Measurements from ENCODE around the gene EYA2.

Gene EYA2

DNA sequence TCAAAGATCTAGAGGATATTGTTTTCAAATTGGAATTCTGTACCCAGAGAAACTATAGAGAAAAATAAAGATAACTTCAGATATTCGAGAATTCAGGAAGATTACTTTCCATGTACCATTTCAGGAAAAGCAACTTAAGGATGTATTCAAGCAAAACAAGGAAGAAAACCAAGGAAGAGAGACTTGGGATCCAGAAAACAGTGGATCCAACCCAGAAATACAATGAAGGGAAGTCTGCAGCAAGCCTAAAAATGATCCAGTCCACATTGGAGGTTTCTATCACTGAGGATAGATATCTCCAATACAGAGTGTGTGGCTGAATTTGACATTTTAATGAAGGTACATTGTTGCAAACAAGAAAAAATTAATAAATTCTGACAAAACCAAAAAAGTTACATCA lies 201.0 kb downstream of the EYA2 start:
- H3K4me3 ChIP-seq (ENCODE audit: low read depth, low read length): no peak overlapping the region
- TF ChIP-seq, protein P1, sequence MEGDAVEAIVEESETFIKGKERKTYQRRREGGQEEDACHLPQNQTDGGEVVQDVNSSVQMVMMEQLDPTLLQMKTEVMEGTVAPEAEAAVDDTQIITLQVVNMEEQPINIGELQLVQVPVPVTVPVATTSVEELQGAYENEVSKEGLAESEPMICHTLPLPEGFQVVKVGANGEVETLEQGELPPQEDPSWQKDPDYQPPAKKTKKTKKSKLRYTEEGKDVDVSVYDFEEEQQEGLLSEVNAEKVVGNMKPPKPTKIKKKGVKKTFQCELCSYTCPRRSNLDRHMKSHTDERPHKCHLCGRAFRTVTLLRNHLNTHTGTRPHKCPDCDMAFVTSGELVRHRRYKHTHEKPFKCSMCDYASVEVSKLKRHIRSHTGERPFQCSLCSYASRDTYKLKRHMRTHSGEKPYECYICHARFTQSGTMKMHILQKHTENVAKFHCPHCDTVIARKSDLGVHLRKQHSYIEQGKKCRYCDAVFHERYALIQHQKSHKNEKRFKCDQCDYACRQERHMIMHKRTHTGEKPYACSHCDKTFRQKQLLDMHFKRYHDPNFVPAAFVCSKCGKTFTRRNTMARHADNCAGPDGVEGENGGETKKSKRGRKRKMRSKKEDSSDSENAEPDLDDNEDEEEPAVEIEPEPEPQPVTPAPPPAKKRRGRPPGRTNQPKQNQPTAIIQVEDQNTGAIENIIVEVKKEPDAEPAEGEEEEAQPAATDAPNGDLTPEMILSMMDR (conservative IDR thresholded peaks at IDR 0.05; ENCODE audit: low read depth, low read length): no peak
- DNase-seq (ENCODE audit: low read depth): no peak

DNA sequence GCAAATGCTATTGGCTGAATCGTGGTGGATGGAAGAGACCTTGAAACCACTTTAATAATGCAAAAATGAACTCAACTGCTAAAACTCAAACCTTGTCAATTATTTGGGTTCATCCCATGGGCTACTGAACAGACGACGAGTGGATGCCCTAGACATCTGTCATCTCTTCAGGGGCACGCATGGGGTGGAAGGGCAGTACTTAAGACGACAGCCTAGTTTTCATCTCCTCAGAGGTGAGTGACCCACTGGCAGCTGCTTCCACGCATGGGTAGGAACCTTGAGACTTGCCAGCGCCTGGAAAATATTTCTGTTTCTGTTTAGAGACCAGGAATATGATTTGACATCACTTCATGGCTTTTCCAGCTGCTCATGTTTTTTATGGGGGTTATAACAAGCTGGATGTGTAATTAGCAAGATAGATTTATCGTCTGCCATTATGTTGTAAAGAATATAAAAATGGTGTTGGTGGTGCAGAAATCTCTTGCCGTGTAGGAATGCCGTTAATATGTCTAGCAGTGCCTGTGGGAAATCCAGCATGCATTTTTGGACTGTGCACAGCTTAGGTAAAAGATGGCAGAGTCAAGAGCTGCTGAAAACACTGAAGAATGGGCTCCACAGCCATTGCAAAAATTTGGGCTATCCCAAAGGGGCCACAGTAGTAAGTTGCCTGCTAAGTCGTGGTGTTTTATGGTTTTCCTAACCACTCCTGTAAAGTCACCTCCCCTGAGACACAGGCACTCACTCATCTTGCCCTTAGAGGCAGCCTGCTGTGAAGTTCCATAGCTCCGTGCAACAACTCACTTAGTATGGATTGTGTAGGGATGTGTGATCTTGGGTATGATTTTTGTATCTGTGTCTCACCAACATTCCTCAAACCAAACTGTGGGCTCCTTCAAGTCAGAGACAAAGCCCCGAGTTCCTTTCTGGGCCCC lies 203.3 kb downstream of the EYA2 start:
- no peak for DNase-seq (ENCODE audit: low read depth)
- no peak overlapping the region for H3K4me3 ChIP-seq (ENCODE audit: low read depth, low read length)
- TF ChIP-seq, protein P1 (conservative IDR thresholded peaks at IDR 0.05; ENCODE audit: low read depth, low read length): no peak

DNA sequence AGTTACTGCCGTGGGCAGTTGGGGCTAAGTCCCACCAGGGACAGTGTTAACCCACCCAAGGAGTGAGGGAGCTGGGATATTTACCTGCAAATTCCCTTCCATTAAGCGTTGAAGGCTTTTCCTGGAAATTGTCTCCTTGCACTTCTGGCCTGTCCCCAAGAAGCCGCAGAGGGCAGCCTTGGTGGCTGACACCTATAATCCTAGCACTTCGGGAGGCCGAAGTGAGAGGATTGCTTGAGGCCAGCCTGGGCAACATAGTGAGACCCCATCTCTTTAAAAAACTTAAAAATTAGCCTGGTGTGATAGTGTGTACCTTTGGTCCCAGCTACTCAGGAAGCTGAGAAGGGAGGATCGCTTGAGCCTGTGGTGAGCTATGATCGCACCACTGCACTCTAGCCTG lies 204.4 kb downstream of the EYA2 start:
- H3K4me3 ChIP-seq (ENCODE audit: low read depth, low read length): no peak overlapping the region
- TF ChIP-seq, protein P1 (conservative IDR thresholded peaks at IDR 0.05; ENCODE audit: low read depth, low read length): no peak
- no peak for DNase-seq (ENCODE audit: low read depth)

DNA sequence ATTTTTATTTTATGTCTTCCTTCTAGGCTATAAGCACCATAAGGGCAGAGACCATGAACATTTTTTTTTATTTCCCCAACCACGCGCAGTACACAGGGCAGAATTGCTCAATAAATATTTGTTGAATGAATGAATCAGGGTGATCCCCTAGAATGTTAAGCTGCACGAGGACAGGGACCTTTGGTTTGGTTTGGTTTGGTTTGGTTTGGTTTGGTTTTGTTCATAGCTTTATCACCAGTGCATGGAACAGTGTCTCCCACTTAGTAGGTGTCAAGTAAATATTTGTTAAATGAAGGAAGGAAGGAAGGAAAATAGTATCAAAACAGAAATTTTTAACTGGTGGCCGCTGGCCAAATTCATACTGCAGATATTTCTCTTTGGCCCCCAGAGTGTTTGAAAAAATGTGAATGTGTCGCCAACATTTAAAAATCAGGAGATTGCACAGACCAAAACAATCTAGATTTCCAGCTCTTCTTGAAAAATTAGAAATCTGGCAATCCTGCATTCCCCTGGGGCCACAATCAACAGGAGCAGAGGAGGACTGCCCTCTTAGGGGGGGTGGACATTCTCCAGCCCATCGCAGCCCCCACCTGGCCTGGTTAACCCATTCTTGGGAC lies 205.3 kb downstream of the EYA2 start:
- DNase-seq (ENCODE audit: low read depth): peak; percentile 73
- TF ChIP-seq, protein P1 (conservative IDR thresholded peaks at IDR 0.05; ENCODE audit: low read depth, low read length): no peak
- H3K4me3 ChIP-seq (ENCODE audit: low read depth, low read length): no peak overlapping the region

DNA sequence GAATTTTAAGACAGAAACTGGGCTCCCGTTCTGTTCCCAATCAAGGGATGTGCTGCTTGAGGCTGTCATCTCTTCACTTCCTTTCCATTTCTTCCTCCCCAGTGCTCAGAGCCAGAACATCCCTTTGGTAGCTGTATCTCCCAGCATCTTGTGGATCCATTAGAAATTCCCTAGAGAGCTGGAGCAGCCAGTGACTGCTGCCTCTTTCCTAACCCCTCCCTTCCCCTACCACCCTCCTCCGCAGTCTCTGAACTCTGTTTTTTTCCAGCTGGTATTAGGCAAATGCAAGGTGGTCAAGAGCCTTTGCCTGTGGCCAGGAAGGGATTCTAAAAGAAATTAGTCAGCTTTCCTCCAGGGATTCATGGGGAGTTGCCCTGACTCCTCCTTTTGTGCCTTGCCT lies 208.0 kb downstream of the EYA2 start:
- H3K4me3 ChIP-seq (ENCODE audit: low read depth, low read length): no peak overlapping the region
- DNase-seq (ENCODE audit: low read depth): no peak
- TF ChIP-seq, protein P1 (conservative IDR thresholded peaks at IDR 0.05; ENCODE audit: low read depth, low read length): no peak

DNA sequence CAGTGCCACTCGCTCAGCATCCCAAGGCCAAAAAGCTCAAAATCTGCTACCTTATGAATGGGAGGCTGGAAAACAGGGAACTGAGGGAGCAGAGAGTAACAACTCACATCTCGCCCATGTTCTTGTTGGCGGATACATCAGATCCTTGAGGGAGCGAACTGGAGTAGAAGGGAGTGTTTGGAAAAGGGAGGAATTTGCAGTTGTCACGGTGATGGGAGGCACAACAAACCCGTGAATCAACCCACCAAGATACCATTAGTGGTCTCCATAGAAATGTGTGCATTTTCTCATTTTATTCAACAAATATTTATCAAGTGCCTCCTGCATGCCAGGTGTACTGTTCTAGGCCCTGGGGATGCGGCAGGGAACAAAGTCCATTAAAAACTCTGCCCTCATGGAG lies 212.1 kb downstream of the EYA2 start:
- no peak for DNase-seq (ENCODE audit: low read depth)

More for the DNA sequence above, 212.1 kb downstream of the EYA2 start:
- TF ChIP-seq, protein P1 (conservative IDR thresholded peaks at IDR 0.05; ENCODE audit: low read depth, low read length): no peak
- H3K4me3 ChIP-seq (ENCODE audit: low read depth, low read length): no peak overlapping the region
